ENCODE data around the gene SLC5A2.

Gene SLC5A2

GRCh38 chr16:31527734-31528274, 44.9 kb downstream of the SLC5A2 start, which contains the start of gene AHSP:
Gene AHSP, plus strand, starts transcription at chr16:31527900. Its CDS starts 240 bp downstream, at chr16:31528140.
- H3K4ac ChIP-seq (ENCODE audit: low read depth in 1 of 2, low read length in 2 of 2): no peak within 1 kb of the TSS
- peaks cover 35 to 46% of the 10 kb centered on the region in 2 experiments for H3K27me3 ChIP-seq (ENCODE audit: control insufficient read depth in 1 of 2, insufficient read depth in 1 of 2, low read length in 2 of 2)
- no peaks in the 10 kb centered on the region for H3K36me3 ChIP-seq (ENCODE audit: control insufficient read depth in 1 of 2, insufficient read depth in 2 of 2, low read depth in 1 of 2, low read length in 2 of 2)
- 40% methylated on average over 6 of the region's 6 CpGs for WGBS
- no peak within 1 kb of the TSS for H2BK120ac ChIP-seq (ENCODE audit: low read depth, low read length)
- DNase-seq: no peak
- no peak within 1 kb of the TSS for H2AK5ac ChIP-seq (ENCODE audit: low read length, severe bottlenecking)
- no peak within 1 kb of the TSS for H3K23ac ChIP-seq (ENCODE audit: low read length in 2 of 2)
- no peak within 1 kb of the TSS for H3K4me2 ChIP-seq (ENCODE audit: low read length, poor library complexity, severe bottlenecking)
- no peak within 1 kb of the TSS for H3K4me3 ChIP-seq (ENCODE audit: insufficient read depth in 1 of 2, low read depth in 1 of 2, low read length in 2 of 2)
- no peak within 1 kb of the TSS for H2AFZ ChIP-seq (ENCODE audit: low read depth, low read length)
- no peak within 1 kb of the TSS for H3K9ac ChIP-seq (ENCODE audit: low read length)
- H3K14ac ChIP-seq (ENCODE audit: low read length in 2 of 2): no peak within 1 kb of the TSS
- no peak within 1 kb of the TSS for H4K91ac ChIP-seq (ENCODE audit: low read length)
- no peaks in the 10 kb centered on the region for H3K79me1 ChIP-seq (replicated peaks; ENCODE audit: low read length, poor library complexity, severe bottlenecking)
- no peak within 1 kb of the TSS for H3K18ac ChIP-seq (ENCODE audit: low read depth in 1 of 2, low read length in 2 of 2)
- H3K9me3 ChIP-seq (ENCODE audit: control insufficient read depth, low read length): peaks cover 3% of the 10 kb centered on the region
- no peak within 1 kb of the TSS for H3K27ac ChIP-seq (ENCODE audit: low read length, poor library complexity, severe bottlenecking)
- no peak within 1 kb of the TSS for H2BK12ac ChIP-seq (ENCODE audit: low read length in 2 of 2)
- H2BK5ac ChIP-seq (ENCODE audit: low read depth, low read length, poor library complexity, severe bottlenecking): no peak within 1 kb of the TSS
- H3K4me1 ChIP-seq (ENCODE audit: control insufficient read depth, insufficient read depth, low read depth, low read length): no peaks in the 10 kb centered on the region
- no peak within 1 kb of the TSS for H4K8ac ChIP-seq (ENCODE audit: low read length)
- H2BK15ac ChIP-seq (ENCODE audit: low read depth, poor library complexity, severe bottlenecking): no peak within 1 kb of the TSS

- Histone ChIP-seq H2BK12ac (ENCODE audit: low read length in 2 of 2) (no peak overlapping the region), H3K14ac (ENCODE audit: low read length in 2 of 2) (no peak overlapping the region), H4K91ac (ENCODE audit: low read length) (no peak overlapping the region), H3K79me1 (replicated peaks; ENCODE audit: low read length, poor library complexity, severe bottlenecking) (no peaks in the 10 kb centered on the region), H4K8ac (ENCODE audit: low read length) (no peak overlapping the region), H3K4me1 (ENCODE audit: control insufficient read depth, insufficient read depth, low read depth, low read length) (no peaks in the 10 kb centered on the region), H3K9me3 (ENCODE audit: control insufficient read depth, low read length) (peaks cover 3% of the 10 kb centered on the region), H3K27ac (ENCODE audit: low read length, poor library complexity, severe bottlenecking) (no peak overlapping the region), H3K27me3 (ENCODE audit: control insufficient read depth in 1 of 2, insufficient read depth in 1 of 2, low read length in 2 of 2) (peaks cover 35 to 46% of the 10 kb centered on the region in 2 experiments), H3K36me3 (ENCODE audit: control insufficient read depth in 1 of 2, insufficient read depth in 2 of 2, low read depth in 1 of 2, low read length in 2 of 2) (no peaks in the 10 kb centered on the region), H2BK5ac (ENCODE audit: low read depth, low read length, poor library complexity, severe bottlenecking) (no peak overlapping the region), H3K4ac (ENCODE audit: low read depth in 1 of 2, low read length in 2 of 2) (no peak overlapping the region), H2BK15ac (ENCODE audit: low read depth, poor library complexity, severe bottlenecking) (no peak overlapping the region), H3K18ac (ENCODE audit: low read depth in 1 of 2, low read length in 2 of 2) (no peak overlapping the region), H2BK120ac (ENCODE audit: low read depth, low read length) (no peak overlapping the region), H3K4me2 (ENCODE audit: low read length, poor library complexity, severe bottlenecking) (no peak overlapping the region), H3K23ac (ENCODE audit: low read length in 2 of 2) (no peak overlapping the region), H3K4me3 (ENCODE audit: insufficient read depth in 1 of 2, low read depth in 1 of 2, low read length in 2 of 2) (no peak overlapping the region), H2AFZ (ENCODE audit: low read depth, low read length) (no peak overlapping the region), H3K9ac (ENCODE audit: low read length) (no peak overlapping the region), H2AK5ac (ENCODE audit: low read length, severe bottlenecking) (no peak overlapping the region)
- WGBS: 21% methylated on average over 9 of the region's 11 CpGs
- no peak for DNase-seq
Observed at GRCh38 chr16:31528523-31529107, 45.7 kb downstream of the SLC5A2 start.

- H3K79me1 ChIP-seq (replicated peaks; ENCODE audit: low read length, poor library complexity, severe bottlenecking): no peaks in the 10 kb centered on the region
- H3K27ac ChIP-seq (ENCODE audit: low read length, poor library complexity, severe bottlenecking): no peak overlapping the region
- H3K36me3 ChIP-seq (ENCODE audit: control insufficient read depth in 1 of 2, insufficient read depth in 2 of 2, low read depth in 1 of 2, low read length in 2 of 2): no peaks in the 10 kb centered on the region
- no peak overlapping the region for H4K8ac ChIP-seq (ENCODE audit: low read length)
- no peak overlapping the region for H2BK12ac ChIP-seq (ENCODE audit: low read length in 2 of 2)
- no peak overlapping the region for H3K4ac ChIP-seq (ENCODE audit: low read depth in 1 of 2, low read length in 2 of 2)
- 8% methylated on average over 28 of the region's 52 CpGs for WGBS
- no peak overlapping the region for H4K91ac ChIP-seq (ENCODE audit: low read length)
- H3K27me3 ChIP-seq (ENCODE audit: control insufficient read depth in 1 of 2, insufficient read depth in 1 of 2, low read length in 2 of 2): peaks cover 35 to 46% of the 10 kb centered on the region in 2 experiments
- no peaks in the 10 kb centered on the region for H3K4me1 ChIP-seq (ENCODE audit: control insufficient read depth, insufficient read depth, low read depth, low read length)
- H2BK120ac ChIP-seq (ENCODE audit: low read depth, low read length): no peak overlapping the region
- no peak overlapping the region for H3K4me2 ChIP-seq (ENCODE audit: low read length, poor library complexity, severe bottlenecking)
- no peak overlapping the region for H2BK15ac ChIP-seq (ENCODE audit: low read depth, poor library complexity, severe bottlenecking)
- no peak overlapping the region for H2AFZ ChIP-seq (ENCODE audit: low read depth, low read length)
- no peak overlapping the region for H3K4me3 ChIP-seq (ENCODE audit: insufficient read depth in 1 of 2, low read depth in 1 of 2, low read length in 2 of 2)
- H3K14ac ChIP-seq (ENCODE audit: low read length in 2 of 2): no peak overlapping the region
- no peak overlapping the region for H2AK5ac ChIP-seq (ENCODE audit: low read length, severe bottlenecking)
- H3K23ac ChIP-seq (ENCODE audit: low read length in 2 of 2): no peak overlapping the region
- peaks cover 3% of the 10 kb centered on the region for H3K9me3 ChIP-seq (ENCODE audit: control insufficient read depth, low read length)
- H3K18ac ChIP-seq (ENCODE audit: low read depth in 1 of 2, low read length in 2 of 2): no peak overlapping the region
- H2BK5ac ChIP-seq (ENCODE audit: low read depth, low read length, poor library complexity, severe bottlenecking): no peak overlapping the region
- H3K9ac ChIP-seq (ENCODE audit: low read length): no peak overlapping the region
- no peak for DNase-seq
Observed at GRCh38 chr16:31529108-31529936, 46.4 kb downstream of the SLC5A2 start.

GRCh38 chr16:31529937-31530312, 47.0 kb downstream of the SLC5A2 start:
- Histone ChIP-seq H2AK5ac (ENCODE audit: low read length, severe bottlenecking) (no peak overlapping the region), H3K79me1 (replicated peaks; ENCODE audit: low read length, poor library complexity, severe bottlenecking) (no peaks in the 10 kb centered on the region), H3K23ac (ENCODE audit: low read length in 2 of 2) (no peak overlapping the region), H3K9ac (ENCODE audit: low read length) (no peak overlapping the region), H4K8ac (ENCODE audit: low read length) (no peak overlapping the region), H2BK120ac (ENCODE audit: low read depth, low read length) (no peak overlapping the region), H3K27me3 (ENCODE audit: control insufficient read depth in 1 of 2, insufficient read depth in 1 of 2, low read length in 2 of 2) (peaks cover 35 to 44% of the 10 kb centered on the region in 2 experiments), H3K18ac (ENCODE audit: low read depth in 1 of 2, low read length in 2 of 2) (no peak overlapping the region), H3K27ac (ENCODE audit: low read length, poor library complexity, severe bottlenecking) (no peak overlapping the region), H3K4me2 (ENCODE audit: low read length, poor library complexity, severe bottlenecking) (no peak overlapping the region), H3K4me3 (ENCODE audit: insufficient read depth in 1 of 2, low read depth in 1 of 2, low read length in 2 of 2) (no peak overlapping the region), H3K9me3 (ENCODE audit: control insufficient read depth, low read length) (peaks cover 3% of the 10 kb centered on the region), H2BK12ac (ENCODE audit: low read length in 2 of 2) (no peak overlapping the region), H2AFZ (ENCODE audit: low read depth, low read length) (no peak overlapping the region), H3K4ac (ENCODE audit: low read depth in 1 of 2, low read length in 2 of 2) (no peak overlapping the region), H3K14ac (ENCODE audit: low read length in 2 of 2) (no peak overlapping the region), H3K4me1 (ENCODE audit: control insufficient read depth, insufficient read depth, low read depth, low read length) (no peaks in the 10 kb centered on the region), H4K91ac (ENCODE audit: low read length) (no peak overlapping the region), H2BK15ac (ENCODE audit: low read depth, poor library complexity, severe bottlenecking) (no peak overlapping the region), H3K36me3 (ENCODE audit: control insufficient read depth in 1 of 2, insufficient read depth in 2 of 2, low read depth in 1 of 2, low read length in 2 of 2) (no peaks in the 10 kb centered on the region), H2BK5ac (ENCODE audit: low read depth, low read length, poor library complexity, severe bottlenecking) (no peak overlapping the region)
- DNase-seq: no peak
- 16% methylated on average over 11 of the region's 17 CpGs for WGBS
